HEK293T (cell line): ENCODE measurements around the gene FILIP1L.

Source experiments
- BHLHE40 ChIP-seq: fragments of 450-650 bp; IDR thresholded peaks from 2 replicates; pipeline ENCODE4 v1.6.1; 2016; ENCODE audit warnings: mild to moderate bottlenecking, moderate library complexity, borderline replicate concordance
- FOXM1 ChIP-seq: fragments of 450-650 bp; IDR thresholded peaks from 2 replicates; pipeline ENCODE4 v1.6.1; 2017; ENCODE audit warnings: mild to moderate bottlenecking, borderline replicate concordance

DNA sequence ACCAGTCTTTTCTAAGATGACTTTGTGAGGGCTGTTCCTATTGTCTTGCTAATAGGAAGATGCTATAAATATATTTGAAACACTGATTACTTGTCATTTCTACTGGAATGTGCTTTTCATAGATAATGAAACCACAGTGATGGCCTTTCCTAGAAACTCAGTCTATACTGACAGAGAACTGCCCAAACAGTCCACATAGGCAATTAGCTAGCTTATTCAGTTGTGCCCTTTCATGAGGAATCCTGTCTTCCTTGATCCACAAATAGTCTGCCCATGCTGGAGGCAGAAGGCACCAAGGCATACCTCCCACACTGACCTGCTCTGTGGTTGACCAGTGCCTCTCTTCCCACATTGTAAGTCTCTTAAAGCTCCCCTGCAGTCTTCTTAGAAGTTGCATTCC is 160.7 kb downstream of the FILIP1L start:
- no peak for TF ChIP-seq FOXM1
- TF ChIP-seq BHLHE40: no peak
